Measurements from ENCODE around the gene NCKAP5L. TPM values are rescaled to one million over a fixed set of nuclear protein-coding genes. Genes with fewer than 3 reads are reported as not detected.

Gene NCKAP5L
- total RNA-seq, 1 donor from 2014 or later: 44.4 TPM

GRCh38 chr12:49808686-49809380 is 19.4 kb downstream of the NCKAP5L start:
- Mint-ChIP-seq H3K4me1 (peaks cover 27% of the 10 kb centered on the region), H3K36me3 (peaks cover 10% of the 10 kb centered on the region), H3K27me3 (ENCODE audit: low read depth) (no peaks in the 10 kb centered on the region), H3K27ac (peak overlapping the region; percentile 88), H3K4me3 (peak overlapping the region; percentile 15), H3K9me3 (no peaks in the 10 kb centered on the region)
- no peak for TF ChIP-seq CTCF (IDR thresholded peaks at IDR 0.05; ENCODE audit: unreplicated experiment)
- DNase-seq (ENCODE audit: low spot score in 2 of 2, unreplicated experiment in 2 of 2): no peak

GRCh38 chr12:49807991-49808580 is 20.1 kb downstream of the NCKAP5L start:
- no peak for DNase-seq (ENCODE audit: low spot score in 2 of 2, unreplicated experiment in 2 of 2)
- no peak for TF ChIP-seq CTCF (IDR thresholded peaks at IDR 0.05; ENCODE audit: unreplicated experiment)
- peaks cover 27% of the 10 kb centered on the region for H3K4me1 Mint-ChIP-seq
- H3K27me3 Mint-ChIP-seq (ENCODE audit: low read depth): no peaks in the 10 kb centered on the region
- H3K9me3 Mint-ChIP-seq: no peaks in the 10 kb centered on the region
- H3K27ac Mint-ChIP-seq: peak overlapping the region; percentile 88
- H3K4me3 Mint-ChIP-seq: no peak overlapping the region
- peaks cover 12% of the 10 kb centered on the region for H3K36me3 Mint-ChIP-seq

GRCh38 chr12:49806877-49807276 is 21.3 kb downstream of the NCKAP5L start:
- no peak overlapping the region for H3K4me3 Mint-ChIP-seq

GRCh38 chr12:49806321-49806813 is 21.8 kb downstream of the NCKAP5L start:
- Mint-ChIP-seq H3K4me1 (peaks cover 27% of the 10 kb centered on the region), H3K9me3 (no peaks in the 10 kb centered on the region), H3K36me3 (peaks cover 16% of the 10 kb centered on the region), H3K4me3 (no peak overlapping the region), H3K27me3 (ENCODE audit: low read depth) (no peaks in the 10 kb centered on the region), H3K27ac (no peak overlapping the region)
- DNase-seq (ENCODE audit: low spot score in 2 of 2, unreplicated experiment in 2 of 2): no peak
- no peak for TF ChIP-seq CTCF (IDR thresholded peaks at IDR 0.05; ENCODE audit: unreplicated experiment)

More at GRCh38 chr12:49806877-49807276, 21.3 kb downstream of the NCKAP5L start:
- H3K4me1 Mint-ChIP-seq: peaks cover 27% of the 10 kb centered on the region
- DNase-seq (ENCODE audit: low spot score in 2 of 2, unreplicated experiment in 2 of 2): no peak
- no peaks in the 10 kb centered on the region for H3K9me3 Mint-ChIP-seq
- H3K36me3 Mint-ChIP-seq: peaks cover 13% of the 10 kb centered on the region
- no peak overlapping the region for H3K27ac Mint-ChIP-seq
- no peaks in the 10 kb centered on the region for H3K27me3 Mint-ChIP-seq (ENCODE audit: low read depth)
- TF ChIP-seq CTCF (IDR thresholded peaks at IDR 0.05; ENCODE audit: unreplicated experiment): no peak

GRCh38 chr12:49805409-49805808 is 22.8 kb downstream of the NCKAP5L start:
- Mint-ChIP-seq H3K27me3 (ENCODE audit: low read depth) (no peaks in the 10 kb centered on the region), H3K9me3 (no peaks in the 10 kb centered on the region), H3K4me3 (no peak overlapping the region), H3K4me1 (peaks cover 25% of the 10 kb centered on the region), H3K36me3 (peaks cover 18% of the 10 kb centered on the region), H3K27ac (no peak overlapping the region)
- DNase-seq (ENCODE audit: low spot score in 2 of 2, unreplicated experiment in 2 of 2): no peak
- TF ChIP-seq CTCF (IDR thresholded peaks at IDR 0.05; ENCODE audit: unreplicated experiment): no peak

All from mesothelial cell of epicardium (in vitro differentiated cells).